K562 (cell line): ENCODE results near the gene LY6G5B. TPM values are rescaled to one million over a fixed set of nuclear protein-coding genes. Genes with fewer than 3 reads are reported as not detected.
A peak's percentile ranks its signal among the peaks of the same experiment; 100 is the strongest.

Experiments
- ATF1 ChIP-seq, 2 experiments: fragments of 450-650 bp in 1 of 2; IDR thresholded peaks; 2 replicates each; pipeline ENCODE4 v1.6.1; 2016; ENCODE audit warnings: missing compliant biosample characterization in 1 of 2, missing genetic modification characterization in 1 of 2
- CBFA2T2 ChIP-seq: fragments of 450-650 bp; conservative IDR thresholded peaks from 2 replicates; pipeline ENCODE4 v1.6.1; 2017; ENCODE audit warnings: mild to moderate bottlenecking
- CEBPG ChIP-seq, 3 experiments: fragments of 200-800 bp in 1 of 3; sonication (Bioruptor generic) in 1 of 3; sonication (generic) in 1 of 3; formaldehyde crosslinking in 1 of 3; IDR thresholded peaks in 2 of 3; conservative IDR thresholded peaks in 1 of 3; 2 replicates each; pipeline versions ENCODE4 v1.6.1 to v1.8.0; 2016 to 2022; ENCODE audit warnings: missing compliant biosample characterization in 2 of 3, missing genetic modification characterization in 2 of 3, mild to moderate bottlenecking in 1 of 3, missing genetic modification reagents in 1 of 3
- HDGF ChIP-seq: fragments of 450-650 bp; IDR thresholded peaks from 2 replicates; pipeline ENCODE4 v1.6.1; 2016
- HSF4 ChIP-seq: fragments of 250-450 bp; sonication (Bioruptor Pico); IDR thresholded peaks from 2 replicates; pipeline ENCODE4 v2.1.2; 2022; ENCODE audit warnings: mild to moderate bottlenecking, moderate library complexity, borderline replicate concordance
- JUN ChIP-seq, 2 experiments: sonication (generic) in 1 of 2; formaldehyde crosslinking in 1 of 2; IDR thresholded peaks; 2 replicates each; pipeline versions ENCODE4 v1.6.1 to v1.8.0; 2012 to 2022; ENCODE audit warnings: borderline replicate concordance in 2 of 2, mild to moderate bottlenecking in 2 of 2, improper control_type of control experiment in 1 of 2, low read depth in 1 of 2, low read length in 1 of 2, missing genetic modification reagents in 1 of 2
- LARP7 ChIP-seq: fragments of 450-650 bp; IDR thresholded peaks from 2 replicates; pipeline ENCODE4 v1.6.1; 2016
- MTA1 ChIP-seq: fragments of 450-650 bp; IDR thresholded peaks from 2 replicates; pipeline ENCODE4 v1.6.1; 2017; ENCODE audit warnings: borderline replicate concordance
- PHF21A ChIP-seq: fragments of 450-650 bp; IDR thresholded peaks from 2 replicates; pipeline ENCODE4 v1.6.1; 2017; ENCODE audit warnings: low read depth, borderline replicate concordance
- PHF8 ChIP-seq: fragments of 200-600 bp; sonication (generic); IDR thresholded peaks from 2 replicates; pipeline ENCODE4 v1.6.1; 2012; ENCODE audit warnings: mixed run types, mild to moderate bottlenecking, inconsistent platforms, low read length, moderate library complexity, borderline replicate concordance
- PRPF4 ChIP-seq: fragments of 200-400 bp; formaldehyde crosslinking; IDR thresholded peaks from one replicate; pipeline ENCODE4 v1.6.1; 2017; ENCODE audit warnings: low read length, low read depth, mild to moderate bottlenecking; ENCODE audit not compliant: insufficient read depth, poor library complexity, severe bottlenecking
- RBM25 ChIP-seq: fragments of 200-400 bp; formaldehyde crosslinking; IDR thresholded peaks from 2 replicates; pipeline ENCODE4 v1.6.1; 2018; ENCODE audit warnings: low read length, low read depth, moderate library complexity; ENCODE audit not compliant: severe bottlenecking
- SNIP1 ChIP-seq: fragments of 450-650 bp; IDR thresholded peaks from 2 replicates; pipeline ENCODE4 v1.7.1; 2017; ENCODE audit warnings: low read depth, mild to moderate bottlenecking
- SRF ChIP-seq, 2 experiments: fragments of 250-450, 450-650 bp in 1 of 2; sonication (Bioruptor Pico) in 1 of 2; sonication (generic) in 1 of 2; formaldehyde crosslinking; IDR thresholded peaks; 2 replicates each; pipeline versions ENCODE4 v1.5.0 to v1.5.1; 2020 to 2022; ENCODE audit warnings: mild to moderate bottlenecking in 1 of 2, missing genetic modification reagents in 1 of 2
- U2AF1 ChIP-seq: fragments of 200-400 bp; formaldehyde crosslinking; optimal IDR thresholded peaks from 2 replicates; pipeline ENCODE3; 2017; ENCODE audit warnings: mild to moderate bottlenecking, low read depth, low read length, moderate library complexity
- ZNF24 ChIP-seq: fragments of 450-650 bp; IDR thresholded peaks from 2 replicates; pipeline ENCODE4 v1.6.1; 2016
- ZNF316 ChIP-seq: fragments of 450-650 bp; IDR thresholded peaks from 2 replicates; pipeline ENCODE4 v1.6.1; 2016
- ZNF444 ChIP-seq: fragments of 250-450 bp; sonication (Bioruptor Pico); IDR thresholded peaks from 2 replicates; pipeline ENCODE4 v1.4.0; 2020; ENCODE audit warnings: mild to moderate bottlenecking, moderate library complexity
- ZNF695 ChIP-seq: fragments of 450-650 bp; formaldehyde crosslinking; IDR thresholded peaks from 2 replicates; pipeline ENCODE4 v1.4.0; 2020; ENCODE audit warnings: mild to moderate bottlenecking, moderate library complexity
- polyA plus RNA-seq, 8 experiments: library from polyadenylated mRNA; depleted of rRNA in 4 of 8; stranded (reverse) in 5 of 8; unstranded in 3 of 8; fragments of >200 nt; fragmentation: Nextera tagmentation in 2 of 8; fragmentation: Illumina TruSeq in 1 of 8; extraction: Ambion mirVana in 2 of 8; extraction: Trizol in 1 of 8; gene quantifications; 2 replicates each; pipeline versions ENCODE4 v1.2.1 to v1.2.3, GENCODE V29; 2011 to 2014; ENCODE audit warnings: inconsistent platforms in 1 of 8, missing spikeins in 1 of 8
- total RNA-seq, 7 experiments: library from RNA; depleted of rRNA in 6 of 7; stranded (reverse); fragments of >200 nt in 6 of 7; fragmentation: Illumina TruSeq in 2 of 7; extraction: Trizol in 2 of 7; gene quantifications; 2 replicates each; pipeline versions ENCODE4 v1.2.1 to v1.2.3, GENCODE V29; 2011 to 2021; ENCODE audit warnings: low replicate concordance in 1 of 7
- TF ChIP-seq, protein P1 (sequence below), 2 experiments: fragments of 450-650 bp; IDR thresholded peaks; 2 replicates each; pipeline ENCODE4 v1.6.1; 2016
- TF ChIP-seq, protein P2 (sequence below): fragments of 250-450 bp; sonication (Bioruptor Pico); IDR thresholded peaks from 2 replicates; pipeline ENCODE4 v1.9.0; 2021; ENCODE audit warnings: mild to moderate bottlenecking
- TF ChIP-seq, protein P3 (sequence below): fragments of 150-350 bp; IDR thresholded peaks from 2 replicates; pipeline ENCODE4 v1.6.1; 2014; ENCODE audit warnings: low read depth, mild to moderate bottlenecking, low read length, borderline replicate concordance

LY6G5B gene
- total and polyA plus RNA-seq, 9 of the 15 experiments (the other 6 are each of a cell fraction or from before 2014, with no cell fraction given) = 6.0 to 27.0 (median 7.5) TPM

DNA sequence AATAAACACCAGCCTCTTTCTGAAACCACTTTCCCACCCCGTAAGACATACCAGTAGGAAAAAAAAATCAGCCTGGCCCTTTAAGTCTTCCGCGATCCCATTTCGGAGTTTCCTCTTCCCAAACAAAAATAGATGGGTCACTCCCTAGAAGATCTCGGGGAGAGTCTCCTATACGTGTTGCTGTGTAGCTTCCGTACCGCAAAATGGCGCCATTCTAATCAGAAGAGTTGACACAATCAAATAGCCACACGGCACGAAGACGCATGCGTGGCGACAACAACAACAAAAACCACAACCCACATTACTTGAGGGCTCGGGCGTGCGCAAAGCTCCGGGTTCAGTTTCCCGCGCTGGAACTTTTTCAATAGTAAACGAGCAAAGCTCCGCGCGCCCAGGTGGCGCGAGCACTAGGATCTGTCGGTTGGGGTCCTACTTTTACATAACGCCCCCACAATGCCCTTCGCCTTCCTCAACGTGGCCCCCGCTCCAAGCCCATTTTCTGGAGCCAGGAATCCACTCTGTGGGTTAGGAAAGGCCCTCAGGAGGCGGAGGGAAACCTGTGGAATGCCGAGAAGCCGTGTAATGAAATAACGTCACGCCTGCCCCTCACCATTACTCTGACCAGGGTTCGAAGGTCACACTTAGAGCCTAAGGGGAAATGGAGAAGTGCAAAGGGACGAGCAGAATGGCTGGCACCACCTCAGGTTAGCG, 4.8 kb upstream of the LY6G5B start, which contains the start of gene GPANK1 (continued):
- TF ChIP-seq PHF8 (peak; percentile 56; the same call in 1 of the 2 replicates), SRF (CRISPR knock-in tag; IDR thresholded peaks at IDR 0.05) (peak in 1 of 2 experiments; percentile 73; a peak in 1 of 4 replicates), ZNF24 (peak; percentile 9; the same call in 1 of the 2 replicates), RBM25 (no peak), MTA1 (no peak; the same call in 1 of the 2 replicates), PRPF4 (no peak), ZNF695 (peak; percentile 75; the same call in 1 of the 2 replicates), CBFA2T2 (no peak), JUN (IDR thresholded peaks at IDR 0.05; ENCODE audit: borderline replicate concordance, low read depth, low read length) (peak; percentile 48; the same call in 1 of the 2 replicates), JUN (CRISPR knock-in tag; IDR thresholded peaks at IDR 0.05; ENCODE audit: borderline replicate concordance) (no peak), HDGF (peak; percentile 84; the same call in 1 of the 2 replicates), ZNF316 (peak; percentile 48), ZNF444 (CRISPR knock-in tag) (no peak; the same call in 1 of the 2 replicates), U2AF1 (no peak), SNIP1 (0 out of 2 replicates have a peak, but pooled peaks have one; percentile 24), PHF21A (no peak), ATF1 (CRISPR knock-in tag; IDR thresholded peaks at IDR 0.05) (no peak), ATF1 (tag; IDR thresholded peaks at IDR 0.05) (peak; percentile 61), CEBPG (CRISPR knock-in tag; IDR thresholded peaks at IDR 0.05) (peak; percentile 73), CEBPG (tag; conservative IDR thresholded peaks at IDR 0.05 in 1 of 2, IDR thresholded peaks at IDR 0.05 in 1 of 2) (peak in 1 of 2 experiments; percentile 62; a peak in 2 of 4 replicates), HSF4 (CRISPR knock-in tag) (0 out of 2 replicates have a peak, but pooled peaks have one; percentile 33), LARP7 (peak; percentile 64; the same call in 1 of the 2 replicates)
- TF ChIP-seq, protein P1, sequence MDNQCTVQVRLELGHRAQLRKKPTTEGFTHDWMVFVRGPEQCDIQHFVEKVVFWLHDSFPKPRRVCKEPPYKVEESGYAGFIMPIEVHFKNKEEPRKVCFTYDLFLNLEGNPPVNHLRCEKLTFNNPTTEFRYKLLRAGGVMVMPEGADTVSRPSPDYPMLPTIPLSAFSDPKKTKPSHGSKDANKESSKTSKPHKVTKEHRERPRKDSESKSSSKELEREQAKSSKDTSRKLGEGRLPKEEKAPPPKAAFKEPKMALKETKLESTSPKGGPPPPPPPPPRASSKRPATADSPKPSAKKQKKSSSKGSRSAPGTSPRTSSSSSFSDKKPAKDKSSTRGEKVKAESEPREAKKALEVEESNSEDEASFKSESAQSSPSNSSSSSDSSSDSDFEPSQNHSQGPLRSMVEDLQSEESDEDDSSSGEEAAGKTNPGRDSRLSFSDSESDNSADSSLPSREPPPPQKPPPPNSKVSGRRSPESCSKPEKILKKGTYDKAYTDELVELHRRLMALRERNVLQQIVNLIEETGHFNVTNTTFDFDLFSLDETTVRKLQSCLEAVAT (IDR thresholded peaks at IDR 0.05) = peak; percentile 75 to 92; a peak in 3 of 4 replicates
- TF ChIP-seq, protein P2, sequence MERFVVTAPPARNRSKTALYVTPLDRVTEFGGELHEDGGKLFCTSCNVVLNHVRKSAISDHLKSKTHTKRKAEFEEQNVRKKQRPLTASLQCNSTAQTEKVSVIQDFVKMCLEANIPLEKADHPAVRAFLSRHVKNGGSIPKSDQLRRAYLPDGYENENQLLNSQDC (CRISPR knock-in tag) = peak; percentile 36; the same call in 1 of the 2 replicates
- TF ChIP-seq, protein P3, sequence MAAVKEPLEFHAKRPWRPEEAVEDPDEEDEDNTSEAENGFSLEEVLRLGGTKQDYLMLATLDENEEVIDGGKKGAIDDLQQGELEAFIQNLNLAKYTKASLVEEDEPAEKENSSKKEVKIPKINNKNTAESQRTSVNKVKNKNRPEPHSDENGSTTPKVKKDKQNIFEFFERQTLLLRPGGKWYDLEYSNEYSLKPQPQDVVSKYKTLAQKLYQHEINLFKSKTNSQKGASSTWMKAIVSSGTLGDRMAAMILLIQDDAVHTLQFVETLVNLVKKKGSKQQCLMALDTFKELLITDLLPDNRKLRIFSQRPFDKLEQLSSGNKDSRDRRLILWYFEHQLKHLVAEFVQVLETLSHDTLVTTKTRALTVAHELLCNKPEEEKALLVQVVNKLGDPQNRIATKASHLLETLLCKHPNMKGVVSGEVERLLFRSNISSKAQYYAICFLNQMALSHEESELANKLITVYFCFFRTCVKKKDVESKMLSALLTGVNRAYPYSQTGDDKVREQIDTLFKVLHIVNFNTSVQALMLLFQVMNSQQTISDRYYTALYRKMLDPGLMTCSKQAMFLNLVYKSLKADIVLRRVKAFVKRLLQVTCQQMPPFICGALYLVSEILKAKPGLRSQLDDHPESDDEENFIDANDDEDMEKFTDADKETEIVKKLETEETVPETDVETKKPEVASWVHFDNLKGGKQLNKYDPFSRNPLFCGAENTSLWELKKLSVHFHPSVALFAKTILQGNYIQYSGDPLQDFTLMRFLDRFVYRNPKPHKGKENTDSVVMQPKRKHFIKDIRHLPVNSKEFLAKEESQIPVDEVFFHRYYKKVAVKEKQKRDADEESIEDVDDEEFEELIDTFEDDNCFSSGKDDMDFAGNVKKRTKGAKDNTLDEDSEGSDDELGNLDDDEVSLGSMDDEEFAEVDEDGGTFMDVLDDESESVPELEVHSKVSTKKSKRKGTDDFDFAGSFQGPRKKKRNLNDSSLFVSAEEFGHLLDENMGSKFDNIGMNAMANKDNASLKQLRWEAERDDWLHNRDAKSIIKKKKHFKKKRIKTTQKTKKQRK = no peak
